OCI-LY1 (cell line): ENCODE results near the gene LGALS12.

Source experiments
- H2AFZ ChIP-seq: fragments of 200-600 bp; sonication (generic), shearing (Covaris generic); 2 replicates; pipeline ENCODE4 v1.6.0; 2014; ENCODE audit warnings: antibody characterized with exemption, mild to moderate bottlenecking, low read length
- H3F3A ChIP-seq: fragments of 200-600 bp; sonication (generic), shearing (Covaris generic); 2 replicates; pipeline ENCODE4 v1.6.0; 2014; ENCODE audit warnings: mild to moderate bottlenecking, antibody characterized with exemption, low read length, moderate library complexity; ENCODE audit not compliant: insufficient read depth
- H3K27ac ChIP-seq: fragments of 200-600 bp; sonication (generic); 2 replicates; pipeline ENCODE4 v1.5.1; 2014; ENCODE audit warnings: low read length, mixed run types, mild to moderate bottlenecking, low read depth; ENCODE audit not compliant: poor library complexity, severe bottlenecking
- H3K27me3 ChIP-seq: fragments of 200-600 bp; sonication (generic); 2 replicates; pipeline ENCODE4 v1.6.0; 2014; ENCODE audit warnings: antibody characterized with exemption, mild to moderate bottlenecking, low read length, moderate library complexity; ENCODE audit not compliant: insufficient read depth
- H3K36me3 ChIP-seq: fragments of 200-600 bp; sonication (generic); 2 replicates; pipeline ENCODE4 v1.6.1; 2014; ENCODE audit warnings: mild to moderate bottlenecking, antibody characterized with exemption, low read length, moderate library complexity, mixed read lengths; ENCODE audit not compliant: insufficient read depth
- H3K4me1 ChIP-seq: fragments of 200-600 bp; sonication (generic); 2 replicates; pipeline ENCODE4 v1.5.1; 2014; ENCODE audit warnings: mild to moderate bottlenecking, low read length, moderate library complexity; ENCODE audit not compliant: insufficient read depth, severe bottlenecking
- H3K4me2 ChIP-seq: fragments of 200-600 bp; sonication (generic), shearing (Covaris generic); 2 replicates; pipeline ENCODE4 v1.6.1; 2014; ENCODE audit warnings: low read length
- H3K4me3 ChIP-seq: fragments of 200-600 bp; sonication (generic); 2 replicates; pipeline ENCODE4 v1.5.1; 2014; ENCODE audit warnings: low read length, low read depth, mild to moderate bottlenecking, mixed read lengths; ENCODE audit not compliant: poor library complexity, severe bottlenecking
- H3K79me2 ChIP-seq: fragments of 200-600 bp; shearing (Covaris generic); 2 replicates; pipeline ENCODE4 v1.6.1; 2016; ENCODE audit warnings: mixed run types, low read length, mixed read lengths; ENCODE audit not compliant: insufficient read depth
- H3K9ac ChIP-seq: fragments of 200-600 bp; sonication (generic), shearing (Covaris generic); 2 replicates; pipeline ENCODE4 v1.6.1; 2014; ENCODE audit warnings: mild to moderate bottlenecking, low read length, mixed read lengths
- H3K9me2 ChIP-seq: fragments of 200-600 bp; sonication (generic), shearing (Covaris generic); 2 replicates; pipeline ENCODE4 v1.6.1; 2014; ENCODE audit warnings: low read depth, mild to moderate bottlenecking, low read length, mixed read lengths
- H3K9me3 ChIP-seq: fragments of 200-600 bp; shearing (Covaris generic); 2 replicates; pipeline ENCODE4 v1.6.1; 2014; ENCODE audit warnings: low read length, mixed read lengths
- H4K20me1 ChIP-seq: fragments of 200-600 bp; sonication (generic), shearing (Covaris generic); 2 replicates; pipeline ENCODE4 v1.6.0; 2016; ENCODE audit warnings: mild to moderate bottlenecking, low read length; ENCODE audit not compliant: insufficient read depth
- CTCF ChIP-seq: fragments of 200-600 bp; sonication (generic), shearing (Covaris generic); IDR thresholded peaks from 2 replicates; pipeline ENCODE4 v1.5.1; 2017; ENCODE audit warnings: mild to moderate bottlenecking, antibody characterized with exemption, low read length, moderate library complexity, mixed read lengths
- EZH2 ChIP-seq: fragments of 200-600 bp; sonication (generic), shearing (Covaris generic); IDR thresholded peaks from 2 replicates; pipeline ENCODE4 v1.8.0; 2017; ENCODE audit warnings: borderline replicate concordance, mixed run types, mild to moderate bottlenecking, antibody characterized with exemption, low read length, moderate library complexity, mixed read lengths

The LGALS12 gene

GRCh38 chr11:63502252-63502820 is 3.5 kb upstream of the LGALS12 start:
- Histone ChIP-seq H4K20me1 (no peaks in the 10 kb centered on the region), H3K9me3 (peaks cover 6% of the 10 kb centered on the region; the same call in 1 of the 2 replicates), H3F3A (no peaks in the 10 kb centered on the region), H3K4me1 (no peaks in the 10 kb centered on the region), H3K36me3 (no peaks in the 10 kb centered on the region; the same call in 1 of the 2 replicates), H3K79me2 (no peaks in the 10 kb centered on the region), H3K27ac (no peak overlapping the region), H3K4me3 (no peak overlapping the region), H2AFZ (no peak overlapping the region), H3K9me2 (no peaks in the 10 kb centered on the region), H3K4me2 (no peak overlapping the region), H3K9ac (no peak overlapping the region), H3K27me3 (0 out of 2 replicates have a peak, but pooled peaks cover 3% of the 10 kb centered on the region)
- TF ChIP-seq EZH2 (no peak), CTCF (no peak)

GRCh38 chr11:63503492-63503891 is 2.4 kb upstream of the LGALS12 start:
- peaks cover 6% of the 10 kb centered on the region; the same call in 1 of the 2 replicates for H3K9me3 ChIP-seq
- no peak overlapping the region for H3K9ac ChIP-seq
- no peaks in the 10 kb centered on the region; the same call in 1 of the 2 replicates for H3K36me3 ChIP-seq
- no peaks in the 10 kb centered on the region for H4K20me1 ChIP-seq
- no peaks in the 10 kb centered on the region for H3F3A ChIP-seq
- H2AFZ ChIP-seq = no peak overlapping the region
- H3K4me2 ChIP-seq = no peak overlapping the region
- no peak overlapping the region for H3K4me3 ChIP-seq
- 0 out of 2 replicates have a peak, but pooled peaks cover 3% of the 10 kb centered on the region for H3K27me3 ChIP-seq
- H3K9me2 ChIP-seq = no peaks in the 10 kb centered on the region
- no peaks in the 10 kb centered on the region for H3K79me2 ChIP-seq
- H3K4me1 ChIP-seq = no peaks in the 10 kb centered on the region
- H3K27ac ChIP-seq = no peak overlapping the region
- TF ChIP-seq EZH2 = no peak

- Histone ChIP-seq H4K20me1 (no peaks in the 10 kb centered on the region), H3K27ac (no peak overlapping the region), H3K4me3 (no peak overlapping the region)
These were observed 1.8 kb upstream of the LGALS12 start for GRCh38 chr11:63504054-63504453.

More at GRCh38 chr11:63504054-63504453, 1.8 kb upstream of the LGALS12 start:
- Histone ChIP-seq H3K4me1 (no peaks in the 10 kb centered on the region), H3K4me2 (no peak overlapping the region), H3K79me2 (no peaks in the 10 kb centered on the region), H3F3A (no peaks in the 10 kb centered on the region), H3K9ac (no peak overlapping the region), H3K9me2 (no peaks in the 10 kb centered on the region), H3K9me3 (peaks cover 6% of the 10 kb centered on the region; the same call in 1 of the 2 replicates), H2AFZ (no peak overlapping the region), H3K36me3 (no peaks in the 10 kb centered on the region; the same call in 1 of the 2 replicates), H3K27me3 (0 out of 2 replicates have a peak, but pooled peaks cover 3% of the 10 kb centered on the region)
- no peak for TF ChIP-seq CTCF
- TF ChIP-seq EZH2 = no peak
